GM23338 (cell line): ENCODE measurements around the gene ZBTB46.
"Not testable (repeated sequence)": the region's sequence is repeated elsewhere in the genome, so short reads cannot be mapped to it uniquely, and the experiment has no call there.

Source experiments
- CREB1 ChIP-seq: fragments of 250-450 bp; sonication (Bioruptor Pico); IDR thresholded peaks from 2 replicates; pipeline ENCODE4 v1.5.0; 2020; ENCODE audit warnings: low read depth, mild to moderate bottlenecking, moderate library complexity
- CTCF ChIP-seq, 2 experiments: fragments of 200-600 bp in 1 of 2; sonication (generic) in 1 of 2; conservative IDR thresholded peaks; 2 replicates each; pipeline versions ENCODE4 v1.5.1 to v1.6.1; 2016 to 2017; ENCODE audit warnings: antibody characterized with exemption in 2 of 2, low read depth in 2 of 2, mild to moderate bottlenecking in 2 of 2, moderate library complexity in 1 of 2
- ETS1 ChIP-seq: IDR thresholded peaks from 2 replicates; pipeline ENCODE4 v1.6.1; 2016; ENCODE audit warnings: antibody characterized with exemption
- EZH2 ChIP-seq: fragments of 200-600 bp; sonication (generic); IDR thresholded peaks from one replicate; pipeline ENCODE4 v1.8.0; 2017; ENCODE audit warnings: antibody characterized with exemption, mild to moderate bottlenecking, low read depth; ENCODE audit not compliant: unreplicated experiment
- EZH2phosphoT487 ChIP-seq: fragments of 200-600 bp; sonication (generic); IDR thresholded peaks from one replicate; pipeline ENCODE4 v1.8.1; 2018; ENCODE audit warnings: antibody characterized with exemption; ENCODE audit not compliant: unreplicated experiment
- JUNB ChIP-seq: IDR thresholded peaks from one replicate; pipeline ENCODE4 v1.6.1; 2016; ENCODE audit warnings: antibody characterized with exemption; ENCODE audit not compliant: unreplicated experiment
- NANOG ChIP-seq: IDR thresholded peaks from 2 replicates; pipeline ENCODE4 v1.6.1; 2016; ENCODE audit warnings: antibody characterized with exemption, borderline replicate concordance
- POLR2AphosphoS5 ChIP-seq: IDR thresholded peaks from 2 replicates; pipeline ENCODE4 v1.6.1; 2016; ENCODE audit warnings: antibody characterized with exemption, low read depth
- REST ChIP-seq: IDR thresholded peaks from one replicate; pipeline ENCODE4 v1.6.1; 2018; ENCODE audit warnings: antibody characterized with exemption; ENCODE audit not compliant: unreplicated experiment
- STAT1 ChIP-seq: IDR thresholded peaks from one replicate; pipeline ENCODE4 v1.6.1; 2016; ENCODE audit warnings: antibody characterized with exemption; ENCODE audit not compliant: unreplicated experiment
- ZNF331 ChIP-seq: fragments of 250-450 bp; sonication (Bioruptor Pico); IDR thresholded peaks from 2 replicates; pipeline ENCODE4 v1.5.0; 2020; ENCODE audit warnings: low read depth, mild to moderate bottlenecking, moderate library complexity
- ZNF462 ChIP-seq: fragments of 250-450 bp; sonication (Bioruptor Pico); IDR thresholded peaks from 2 replicates; pipeline ENCODE4 v1.5.0; 2020; ENCODE audit warnings: mild to moderate bottlenecking, moderate library complexity

- TF ChIP-seq CTCF (conservative IDR thresholded peaks at IDR 0.05; ENCODE audit: low read depth in 2 of 2); POLR2AphosphoS5; STAT1; EZH2; NANOG; JUNB; EZH2phosphoT487; CREB1 (CRISPR knock-in tag); REST; ZNF462 (CRISPR knock-in tag); ETS1; ZNF331 (CRISPR knock-in tag): not testable (repeated sequence)
Observed at GRCh38 chr20:63874241-63874640, 43.2 kb upstream of the ZBTB46 start.
